Stimulated activated CD8-positive, alpha-beta memory T cell treated with anti-CD3 and anti-CD28 coated beads, Interleukin-15, amount 100 ng/mL, for 4 hours (primary cell): ENCODE measurements around the gene PTPDC1.
"Not testable (repeated sequence)": the region's sequence is repeated elsewhere in the genome, so short reads cannot be mapped to it uniquely, and the experiment has no call there.

Source experiments
- DNase-seq, 2 donors: peaks; one replicate each; pipeline ENCODE4 v3.0.0-alpha.2; 2020; ENCODE audit warnings: low read depth in 2 of 2

The PTPDC1 gene

DNA sequence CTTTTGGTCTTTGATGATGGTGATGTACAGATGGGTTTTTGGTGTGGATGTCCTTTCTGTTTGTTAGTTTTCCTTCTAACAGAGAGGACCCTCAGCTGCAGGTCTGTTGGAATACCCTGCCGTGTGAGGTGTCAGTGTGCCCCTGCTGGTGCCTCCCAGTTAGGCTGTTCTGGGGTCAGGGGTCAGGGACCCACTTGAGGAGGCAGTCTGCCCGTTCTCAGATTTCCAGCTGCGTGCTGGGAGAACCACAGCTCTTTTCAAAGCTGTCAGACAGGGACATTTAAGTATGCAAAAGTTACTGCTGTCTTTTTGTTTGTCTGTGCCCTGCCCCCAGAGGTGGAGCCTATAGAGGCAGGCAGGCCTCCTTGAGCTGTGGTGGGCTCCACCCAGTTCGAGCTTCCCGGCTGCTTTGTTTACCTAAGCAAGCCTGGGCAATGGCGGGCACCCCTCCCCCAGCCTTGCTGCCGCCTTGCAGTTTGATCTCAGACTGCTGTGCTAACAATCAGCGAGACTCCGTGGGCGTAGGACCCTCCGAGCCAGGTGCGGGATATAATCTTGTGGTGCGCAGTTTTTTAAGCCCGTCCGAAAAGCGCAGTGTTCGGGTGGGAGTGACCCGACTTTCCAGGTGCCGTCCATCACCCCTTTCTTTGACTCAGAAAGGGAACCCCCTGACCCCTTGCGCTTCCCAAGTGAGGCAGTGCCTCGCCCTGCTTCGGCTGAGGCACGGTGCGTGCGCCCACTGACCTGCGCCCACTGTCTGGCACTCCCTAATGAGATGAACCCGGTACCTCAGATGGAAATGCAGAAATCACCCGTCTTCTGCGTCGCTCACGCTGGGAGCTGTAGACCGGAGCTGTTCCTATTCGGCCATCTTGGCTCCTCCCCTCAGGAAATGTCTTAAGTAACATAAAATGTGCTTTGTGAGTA lies 10.2 kb downstream of the PTPDC1 start:
- DNase-seq = not testable (repeated sequence)

GRCh38 chr9:94096819-94097577 lies 12.7 kb downstream of the PTPDC1 start:
- no peak for DNase-seq

GRCh38 chr9:94097788-94098414 lies 13.6 kb downstream of the PTPDC1 start:
- DNase-seq = no peak

DNA sequence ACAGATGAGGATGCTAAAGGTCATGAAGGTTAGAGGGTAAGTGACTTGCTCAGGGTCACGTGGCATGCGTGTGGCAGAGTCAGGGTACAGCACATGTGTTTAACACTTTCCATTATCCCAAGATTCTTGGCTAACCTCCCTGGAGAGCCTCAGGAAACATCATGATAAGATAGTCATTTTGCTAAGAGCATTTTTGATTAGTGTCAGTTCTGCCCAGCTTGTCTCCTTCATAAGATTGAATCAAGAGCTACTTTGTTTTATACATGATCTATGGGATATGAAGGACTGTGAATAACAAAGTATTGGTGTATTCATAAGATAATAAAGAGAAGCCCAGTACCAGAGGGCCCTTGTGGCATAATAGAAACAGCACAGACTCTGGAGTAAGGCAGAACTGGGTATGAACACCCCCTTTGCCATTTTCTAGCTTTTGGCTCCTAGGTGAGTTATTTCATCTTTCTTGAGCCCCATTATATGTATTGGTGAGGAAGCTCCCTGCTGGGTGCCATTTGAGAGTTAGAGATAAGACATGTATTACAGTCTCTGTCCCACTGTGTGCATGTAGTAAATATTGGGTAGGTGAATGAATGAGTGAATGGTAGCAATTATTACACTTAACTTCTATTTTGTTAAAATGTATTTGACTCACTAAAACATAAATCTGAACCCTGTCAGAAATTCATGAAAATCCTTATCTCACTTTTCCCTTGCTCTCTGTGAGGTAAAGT lies 16.1 kb downstream of the PTPDC1 start:
- no peak for DNase-seq

- no peak for DNase-seq
Observed at GRCh38 chr9:94101162-94101853, 17.0 kb downstream of the PTPDC1 start.

GRCh38 chr9:94108584-94108983 lies 24.3 kb downstream of the PTPDC1 start:
- DNase-seq = no peak

DNA sequence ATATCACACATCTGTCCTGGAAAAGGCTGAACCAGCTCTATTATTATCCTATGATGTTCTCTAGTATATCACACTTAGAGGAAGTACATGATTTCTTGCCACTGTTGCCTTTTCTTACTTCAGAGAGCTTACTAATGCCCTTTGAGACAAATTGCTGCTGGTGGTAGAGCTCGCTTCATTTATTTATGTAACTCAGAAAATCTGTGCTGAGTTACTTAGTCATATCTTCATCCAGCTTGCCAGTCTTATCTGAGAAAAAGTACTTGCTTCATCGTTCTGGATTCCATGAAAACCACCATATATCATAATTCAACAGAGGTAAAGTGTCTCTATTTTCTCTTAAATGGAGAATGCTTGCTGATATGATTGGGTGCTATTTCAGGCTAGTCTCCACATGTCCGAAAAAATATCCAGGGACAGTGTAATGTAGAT lies 26.6 kb downstream of the PTPDC1 start:
- DNase-seq = no peak

DNA sequence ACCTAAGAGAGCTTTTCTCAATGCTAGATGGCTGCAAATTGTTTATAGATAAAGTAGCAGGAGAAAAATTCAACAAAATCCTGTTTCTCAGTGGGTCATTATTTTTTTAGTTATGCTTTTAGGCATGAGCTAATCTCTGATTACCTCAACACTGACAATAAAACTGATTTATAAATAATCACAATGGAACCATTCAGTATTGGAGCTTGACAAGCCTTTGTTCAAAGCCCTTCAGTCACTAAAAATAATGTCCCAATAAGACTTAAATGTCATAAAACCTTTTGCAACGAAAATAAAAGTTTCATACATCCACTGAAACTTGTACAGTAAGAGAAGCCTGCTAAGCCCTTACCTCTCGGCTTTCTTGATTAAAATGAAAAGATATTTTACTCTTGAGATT lies 27.2 kb downstream of the PTPDC1 start:
- DNase-seq = no peak

GRCh38 chr9:94112716-94113465 lies 28.6 kb downstream of the PTPDC1 start:
- no peak for DNase-seq

DNA sequence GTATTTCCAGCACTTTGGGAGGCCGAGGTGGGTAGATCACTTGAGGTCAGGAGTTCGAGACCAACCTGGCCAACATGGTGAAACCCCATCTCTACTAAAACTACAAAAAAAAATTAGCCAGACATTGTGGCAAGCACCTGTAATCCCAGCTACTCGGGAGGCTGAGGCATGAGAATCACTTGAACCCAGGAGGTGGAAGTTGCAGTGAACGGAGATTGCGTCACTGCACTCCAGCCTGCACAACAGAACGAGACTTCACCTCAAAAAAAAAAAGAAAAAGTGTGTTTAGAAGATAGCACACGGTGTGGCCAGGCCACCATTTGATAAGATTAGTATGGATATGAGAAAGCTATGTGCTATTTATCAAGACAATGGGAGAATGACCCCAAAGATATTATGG lies 35.8 kb downstream of the PTPDC1 start:
- DNase-seq = not testable (repeated sequence)

- no peak for DNase-seq
Observed at GRCh38 chr9:94120854-94121376, 36.7 kb downstream of the PTPDC1 start.

GRCh38 chr9:94126844-94127243 lies 42.6 kb downstream of the PTPDC1 start:
- DNase-seq = no peak

- DNase-seq = no peak
Observed at GRCh38 chr9:94127806-94128205, 43.5 kb downstream of the PTPDC1 start.

- no peak for DNase-seq
Observed at GRCh38 chr9:94128580-94128979, 44.3 kb downstream of the PTPDC1 start.

DNA sequence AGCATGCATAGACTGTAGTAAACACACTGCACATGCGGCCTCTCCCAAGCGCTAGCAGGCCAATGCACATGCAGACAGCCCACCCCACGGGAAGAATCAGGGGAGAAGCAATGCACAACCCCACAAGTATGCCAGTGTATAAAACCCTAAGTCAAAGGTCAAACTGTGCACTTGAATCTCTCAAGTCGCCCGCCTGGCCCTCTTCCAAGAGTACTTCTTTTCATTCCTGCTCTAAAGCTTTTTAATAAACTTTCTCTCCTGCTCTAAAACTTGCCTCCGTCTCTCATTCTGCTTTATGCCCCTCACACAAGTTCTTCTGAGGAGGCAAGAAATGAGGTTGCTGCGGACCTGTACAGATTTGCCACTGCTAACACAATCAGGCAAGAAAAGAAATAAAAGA lies 50.4 kb downstream of the PTPDC1 start:
- DNase-seq = no peak

DNA sequence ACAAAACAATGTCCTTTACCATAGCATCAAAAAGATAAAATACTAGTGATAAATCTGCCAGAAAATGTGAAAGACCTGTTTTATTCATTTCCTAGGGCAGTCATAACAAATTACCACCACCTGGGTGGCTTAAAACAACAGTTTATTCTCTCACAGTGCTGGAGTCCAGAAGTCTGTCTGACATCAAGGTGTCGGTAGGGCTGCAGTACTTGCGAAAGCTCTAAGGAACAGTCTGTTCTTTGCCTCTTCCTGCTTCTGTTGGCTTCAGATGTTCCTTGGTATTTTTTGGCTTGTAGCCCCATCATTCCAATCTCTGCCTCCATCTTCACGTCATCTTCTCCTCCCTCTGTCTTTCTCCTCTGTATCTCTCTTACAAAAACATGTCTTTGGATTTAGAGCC lies 51.0 kb downstream of the PTPDC1 start:
- DNase-seq = no peak

GRCh38 chr9:94139672-94140417 lies 55.6 kb downstream of the PTPDC1 start:
- DNase-seq = no peak

GRCh38 chr9:94140418-94140780 lies 56.1 kb downstream of the PTPDC1 start:
- no peak for DNase-seq
